Measurements from ENCODE around the gene SHC3.
"Not testable (repeated sequence)": the region's sequence is repeated elsewhere in the genome, so short reads cannot be mapped to it uniquely, and the experiment has no call there.

Gene SHC3

GRCh38 chr9:89215342-89215741 is 36.7 kb upstream of the SHC3 start:
- Histone ChIP-seq H3K27me3 (no peaks in the 10 kb centered on the region), H3K9ac (no peak overlapping the region), H3K4me2 (no peak overlapping the region), H3K4me1 (no peaks in the 10 kb centered on the region), H3K4me3 (no peak overlapping the region), H3K36me3 (no peaks in the 10 kb centered on the region), H4K20me1 (no peaks in the 10 kb centered on the region), H3K27ac (no peak overlapping the region), H3K9me3 (replicated peaks in 1 of 11) (peaks cover 0 to 5% (median 3%) of the 10 kb centered on the region in 11 experiments; a peak in 10 of 22 replicates)
- TF ChIP-seq Cebpa-rat (IDR thresholded peaks at IDR 0.05) = no peak

- Histone ChIP-seq H3K9me3 (replicated peaks in 1 of 11) (peaks cover 0 to 20% (median 16%) of the 10 kb centered on the region in 11 experiments; a peak in 15 of 22 replicates), H3K9ac (no peak overlapping the region), H3K4me3 (no peak overlapping the region), H3K27ac (no peak overlapping the region), H3K4me1 (no peaks in the 10 kb centered on the region), H3K4me2 (no peak overlapping the region), H3K27me3 (no peaks in the 10 kb centered on the region), H4K20me1 (no peaks in the 10 kb centered on the region), H3K36me3 (no peaks in the 10 kb centered on the region)
- no peak for TF ChIP-seq Cebpa-rat (IDR thresholded peaks at IDR 0.05)
These were observed 34.8 kb upstream of the SHC3 start for GRCh38 chr9:89213396-89213880.

GRCh38 chr9:89212171-89212570 is 33.6 kb upstream of the SHC3 start:
- no peak for TF ChIP-seq Cebpa-rat (IDR thresholded peaks at IDR 0.05)
- Histone ChIP-seq H3K27me3 (no peaks in the 10 kb centered on the region), H3K9me3 (replicated peaks in 1 of 11) (peaks cover 0 to 20% (median 16%) of the 10 kb centered on the region in 11 experiments; a peak in 15 of 22 replicates), H4K20me1 (no peaks in the 10 kb centered on the region), H3K36me3 (no peaks in the 10 kb centered on the region), H3K9ac (no peak overlapping the region), H3K4me3 (no peak overlapping the region), H3K4me1 (no peaks in the 10 kb centered on the region), H3K27ac (no peak overlapping the region), H3K4me2 (no peak overlapping the region)

GRCh38 chr9:89209311-89209710 is 30.7 kb upstream of the SHC3 start:
- H3K27me3 ChIP-seq, H4K20me1 ChIP-seq, H3K9ac ChIP-seq, H3K4me1 ChIP-seq, H3K36me3 ChIP-seq, H3K4me3 ChIP-seq, H3K4me2 ChIP-seq, H3K27ac ChIP-seq: not testable (repeated sequence)
- H3K9me3 ChIP-seq (replicated peaks in 1 of 11) = peaks cover 0 to 29% (median 17%) of the 10 kb centered on the region in 11 experiments; a peak in 17 of 22 replicates

DNA sequence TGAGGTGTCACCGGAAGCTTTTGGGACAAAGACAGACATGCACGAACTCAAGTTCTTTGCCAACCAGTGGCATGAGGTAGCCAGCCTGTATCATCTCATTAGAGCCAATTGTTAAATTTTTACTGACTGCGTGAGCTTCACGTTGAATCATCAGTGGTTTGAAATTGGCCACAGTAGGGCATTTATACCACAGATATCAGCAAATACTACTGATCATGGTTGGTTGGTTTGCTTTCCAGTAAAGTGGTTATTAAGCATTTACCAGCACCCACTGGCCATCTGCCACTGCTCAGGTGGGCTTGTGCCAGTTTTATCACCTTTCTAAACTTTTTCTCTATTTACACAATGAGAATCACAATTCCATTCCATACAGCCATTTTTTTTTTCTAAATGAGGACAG is 28.4 kb upstream of the SHC3 start:
- no peaks in the 10 kb centered on the region for H3K36me3 ChIP-seq
- TF ChIP-seq Cebpa-rat (IDR thresholded peaks at IDR 0.05) = no peak
- H3K9me3 ChIP-seq (replicated peaks in 1 of 11) = peaks cover 0 to 51% (median 26%) of the 10 kb centered on the region in 11 experiments; a peak in 17 of 22 replicates
- no peaks in the 10 kb centered on the region for H3K27me3 ChIP-seq
- H4K20me1 ChIP-seq = no peaks in the 10 kb centered on the region
- no peak overlapping the region for H3K27ac ChIP-seq
- H3K9ac ChIP-seq = no peak overlapping the region
- no peak overlapping the region for H3K4me2 ChIP-seq
- H3K4me3 ChIP-seq = no peak overlapping the region
- peaks cover 0 to 8% (median 0%) of the 10 kb centered on the region in 10 experiments; a peak in 1 of 20 replicates for H3K4me1 ChIP-seq

GRCh38 chr9:89204801-89205200 is 26.2 kb upstream of the SHC3 start:
- Histone ChIP-seq H3K27me3 (no peaks in the 10 kb centered on the region), H3K4me1 (peaks cover 0 to 8% (median 0%) of the 10 kb centered on the region in 10 experiments; a peak in 1 of 20 replicates), H3K9ac (no peak overlapping the region), H3K36me3 (no peaks in the 10 kb centered on the region), H3K9me3 (replicated peaks in 1 of 11) (peaks cover 0 to 51% (median 29%) of the 10 kb centered on the region in 11 experiments; a peak in 17 of 22 replicates), H3K4me2 (peak overlapping the region in 2 of 11 experiments; percentile 2 to 6; a peak in 3 of 22 replicates), H3K27ac (peak overlapping the region in 1 of 11 experiments; percentile 17; a peak in 1 of 22 replicates), H3K4me3 (no peak overlapping the region), H4K20me1 (no peaks in the 10 kb centered on the region)
- no peak for TF ChIP-seq Cebpa-rat (IDR thresholded peaks at IDR 0.05)

DNA sequence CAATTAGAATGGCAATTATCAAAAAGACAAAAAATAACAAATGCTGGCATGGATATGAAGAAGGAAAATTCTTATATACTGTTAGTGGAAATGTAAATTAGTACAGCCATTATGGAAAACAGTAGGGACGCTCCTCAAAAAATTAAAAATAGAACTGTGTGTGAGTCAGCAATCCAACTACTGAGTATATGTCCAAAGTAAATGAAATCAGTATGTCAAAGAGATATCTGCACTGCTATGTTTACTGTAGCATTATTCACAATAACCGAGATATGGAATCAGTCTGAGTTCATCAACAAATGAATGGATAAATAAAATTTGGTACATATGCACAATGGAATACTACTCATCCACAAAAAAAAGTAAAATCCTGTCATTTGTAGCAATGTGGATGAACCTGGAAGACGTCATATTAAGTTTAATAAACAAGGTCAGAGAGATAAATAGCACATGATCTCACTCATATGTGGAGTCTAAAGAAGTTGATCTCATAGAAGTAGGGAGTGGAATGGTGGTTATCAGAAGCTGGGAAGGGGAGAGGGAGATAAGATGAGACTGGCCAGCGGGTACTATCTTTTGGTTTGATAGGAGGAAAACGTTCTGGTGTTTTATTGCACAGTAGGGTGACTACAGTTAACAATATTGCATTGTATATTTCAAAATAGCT is 16.6 kb upstream of the SHC3 start:
- peaks cover 12 to 42% (median 16%) of the 10 kb centered on the region in 11 experiments for H3K9me3 ChIP-seq (replicated peaks in 1 of 11)
- H3K27me3 ChIP-seq = no peaks in the 10 kb centered on the region
- TF ChIP-seq Cebpa-rat (IDR thresholded peaks at IDR 0.05) = no peak
- H3K4me2 ChIP-seq = no peak overlapping the region
- H3K9ac ChIP-seq = no peak overlapping the region
- H3K4me3 ChIP-seq = no peak overlapping the region
- no peaks in the 10 kb centered on the region for H4K20me1 ChIP-seq
- no peaks in the 10 kb centered on the region for H3K36me3 ChIP-seq
- H3K4me1 ChIP-seq = no peaks in the 10 kb centered on the region
- H3K27ac ChIP-seq = no peak overlapping the region

GRCh38 chr9:89194421-89195130 is 16.0 kb upstream of the SHC3 start:
- H3K9me3 ChIP-seq (replicated peaks in 1 of 11) = peaks cover 12 to 42% (median 16%) of the 10 kb centered on the region in 11 experiments
- H4K20me1 ChIP-seq = no peaks in the 10 kb centered on the region
- H3K27me3 ChIP-seq = no peaks in the 10 kb centered on the region
- H3K9ac ChIP-seq = no peak overlapping the region
- no peak overlapping the region for H3K4me3 ChIP-seq
- H3K36me3 ChIP-seq = no peaks in the 10 kb centered on the region
- no peak overlapping the region for H3K4me2 ChIP-seq
- TF ChIP-seq Cebpa-rat (IDR thresholded peaks at IDR 0.05) = no peak
- H3K4me1 ChIP-seq = no peaks in the 10 kb centered on the region
- H3K27ac ChIP-seq = no peak overlapping the region

DNA sequence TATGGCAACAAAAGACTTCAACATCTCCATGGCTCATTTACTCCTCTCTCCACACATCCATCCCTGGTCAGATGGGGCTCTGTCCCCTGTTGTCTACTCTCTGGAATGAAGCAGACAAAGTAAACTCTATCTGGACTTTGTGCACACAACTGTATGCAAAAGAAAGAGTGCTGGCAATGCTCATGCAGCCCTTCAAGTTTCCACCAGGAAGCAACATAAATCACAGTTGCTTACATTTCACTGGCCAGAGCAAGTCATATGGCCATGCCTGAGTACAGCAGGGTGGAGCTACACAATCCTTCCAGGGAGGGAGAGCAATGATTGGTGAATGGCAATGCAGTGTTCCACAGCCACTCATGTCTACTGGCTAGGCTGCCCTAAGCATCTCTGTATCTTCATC is 12.4 kb upstream of the SHC3 start:
- H3K4me2 ChIP-seq = no peak overlapping the region
- H3K27me3 ChIP-seq = no peaks in the 10 kb centered on the region
- no peaks in the 10 kb centered on the region for H4K20me1 ChIP-seq
- H3K4me3 ChIP-seq = no peak overlapping the region
- H3K4me1 ChIP-seq = no peaks in the 10 kb centered on the region
- no peak for TF ChIP-seq Cebpa-rat (IDR thresholded peaks at IDR 0.05)
- no peak overlapping the region for H3K27ac ChIP-seq
- H3K9ac ChIP-seq = no peak overlapping the region
- H3K36me3 ChIP-seq = no peaks in the 10 kb centered on the region
- H3K9me3 ChIP-seq (replicated peaks in 1 of 11) = peaks cover 0 to 22% (median 0%) of the 10 kb centered on the region in 11 experiments; a peak in 4 of 22 replicates
